SK-N-SH (cell line): ENCODE measurements around the gene RPL28. TPM values are rescaled to one million over a fixed set of nuclear protein-coding genes. Genes with fewer than 3 reads are reported as not detected.

Experiments used
- CTCF ChIA-PET: fragments of 300-600, 350-600 bp; formaldehyde crosslinking; extraction: SDS; loops from one replicate; lab custom pipeline; 2021; lab: Yijun Ruan, JAX
- POLR2A ChIA-PET: fragments of 350-600 bp; sonication (Branson Sonifier 250); formaldehyde crosslinking; extraction: SDS; loops from one replicate; lab custom pipeline; 2020; ENCODE audit warnings: antibody characterized with exemption, inconsistent platforms; lab: Yijun Ruan, JAX
- DNase-seq: peaks from one replicate; pipeline ENCODE4 v3.0.0; 2012
- H2AFZ ChIP-seq: fragments of 200-600 bp; sonication (generic); 2 replicates; pipeline ENCODE4 v1.8.1; 2016; ENCODE audit warnings: antibody characterized with exemption, mild to moderate bottlenecking, low read depth
- H3F3A ChIP-seq: fragments of 200-600 bp; sonication (generic); replicated peaks from 2 replicates; pipeline ENCODE3; 2016; ENCODE audit warnings: antibody characterized with exemption, mild to moderate bottlenecking; ENCODE audit not compliant: insufficient read depth
- H3K27ac ChIP-seq, 2 experiments: fragments of 200-500 bp in 1 of 2; fragments of 200-600 bp in 1 of 2; sonication (Bioruptor generic) in 1 of 2; sonication (generic), shearing (Covaris generic) in 1 of 2; 2 replicates each; pipeline versions ENCODE4 v1.5.1 to v1.6.1; 2014 to 2016; ENCODE audit warnings: low read depth in 2 of 2, inconsistent platforms in 1 of 2, low read length in 1 of 2, mild to moderate bottlenecking in 1 of 2, mixed read lengths in 1 of 2
- H3K27me3 ChIP-seq: fragments of 200-600 bp; sonication (generic), shearing (Covaris generic); 2 replicates; pipeline ENCODE4 v1.6.1; 2016; ENCODE audit warnings: mixed run types; ENCODE audit not compliant: insufficient read depth
- H3K36me3 ChIP-seq, 2 experiments: fragments of 200-500 bp in 1 of 2; fragments of 200-600 bp in 1 of 2; sonication (Bioruptor generic) in 1 of 2; sonication (generic) in 1 of 2; replicated peaks in 1 of 2; 2 replicates each; pipeline versions ENCODE3 to v1.5.1; 2014 to 2016; ENCODE audit warnings: low read length in 1 of 2, mild to moderate bottlenecking in 1 of 2; ENCODE audit not compliant: insufficient read depth in 2 of 2, control insufficient read depth in 1 of 2
- H3K4me1 ChIP-seq, 2 experiments: fragments of 200-500 bp in 1 of 2; fragments of 200-600 bp in 1 of 2; sonication (Bioruptor generic) in 1 of 2; sonication (generic), shearing (Covaris generic) in 1 of 2; 2 replicates each; pipeline versions ENCODE4 v1.5.1 to v1.6.1; 2014 to 2016; ENCODE audit warnings: low read depth in 1 of 2, low read length in 1 of 2, mixed run types in 1 of 2; ENCODE audit not compliant: insufficient read depth in 2 of 2, control insufficient read depth in 1 of 2
- H3K4me2 ChIP-seq: fragments of 200-600 bp; sonication (generic), shearing (Covaris generic); 2 replicates; pipeline ENCODE4 v1.6.1; 2017; ENCODE audit warnings: mixed run types
- H3K4me3 ChIP-seq, 2 experiments: fragments of 200-500 bp in 1 of 2; fragments of 200-600 bp in 1 of 2; sonication (Bioruptor generic) in 1 of 2; sonication (generic), shearing (Covaris generic) in 1 of 2; 2 replicates each; pipeline versions ENCODE4 v1.5.1 to v1.8.1; 2014 to 2016; ENCODE audit warnings: low read depth in 2 of 2, inconsistent platforms in 1 of 2, low read length in 1 of 2, mild to moderate bottlenecking in 1 of 2, mixed read lengths in 1 of 2, moderate library complexity in 1 of 2
- H3K79me2 ChIP-seq: fragments of 200-600 bp; sonication (generic); 2 replicates; pipeline ENCODE4 v1.8.1; 2017; ENCODE audit warnings: mild to moderate bottlenecking; ENCODE audit not compliant: insufficient read depth
- H3K9ac ChIP-seq: fragments of 200-600 bp; sonication (generic); 2 replicates; pipeline ENCODE4 v1.6.1; 2017; ENCODE audit warnings: mixed run types
- H3K9me2 ChIP-seq: fragments of 200-600 bp; sonication (generic); 2 replicates; pipeline ENCODE4 v1.6.1; 2017; ENCODE audit warnings: mixed run types
- H3K9me3 ChIP-seq: fragments of 200-600 bp; sonication (generic); 2 replicates; pipeline ENCODE4 v1.6.1; 2017; ENCODE audit warnings: mixed run types, mild to moderate bottlenecking, moderate library complexity
- H4K20me1 ChIP-seq: fragments of 200-600 bp; sonication (generic); 2 replicates; pipeline ENCODE4 v1.6.1; 2017; ENCODE audit warnings: mild to moderate bottlenecking, mixed run types; ENCODE audit not compliant: insufficient read depth
- FOXJ3 ChIP-seq: sonication (generic); formaldehyde crosslinking; IDR thresholded peaks from 2 replicates; pipeline ENCODE4 v1.5.1; 2020; ENCODE audit warnings: mild to moderate bottlenecking, missing genetic modification reagents
- FOXM1 ChIP-seq: IDR thresholded peaks from 2 replicates; pipeline ENCODE4 v1.4.0; 2012; ENCODE audit warnings: low read depth, mild to moderate bottlenecking
- GATA2 ChIP-seq: sonication (generic); formaldehyde crosslinking; IDR thresholded peaks from 2 replicates; pipeline ENCODE4 v1.5.0; 2020; ENCODE audit warnings: mild to moderate bottlenecking, missing genetic modification reagents
- JUND ChIP-seq: IDR thresholded peaks from 2 replicates; pipeline ENCODE4 v1.4.0; 2012
- MXI1 ChIP-seq: IDR thresholded peaks from 2 replicates; pipeline ENCODE4 v1.6.1; 2012; ENCODE audit warnings: mild to moderate bottlenecking, low read depth, low read length, improper control_type of control experiment
- NFIC ChIP-seq: IDR thresholded peaks from 2 replicates; pipeline ENCODE4 v1.4.0; 2012; ENCODE audit warnings: borderline replicate concordance
- RFX5 ChIP-seq: IDR thresholded peaks from 2 replicates; pipeline ENCODE4 v1.6.1; 2012; ENCODE audit warnings: mild to moderate bottlenecking, improper control_type of control experiment, low read length
- SIN3A ChIP-seq: IDR thresholded peaks from 2 replicates; pipeline ENCODE4 v1.6.1; 2012; ENCODE audit warnings: low read depth, mild to moderate bottlenecking, low read length, moderate library complexity, borderline replicate concordance
- YY1 ChIP-seq: IDR thresholded peaks from 2 replicates; pipeline ENCODE4 v1.4.0; 2012; ENCODE audit warnings: low read depth, mild to moderate bottlenecking
- WGBS: methylation state at CpG from one replicate; pipeline ENCODE4 v1.1.6; 2017; ENCODE audit warnings: low lambda C conversion rate; 5-methylcytosine and 5-hydroxymethylcytosine counted together
- polyA plus RNA-seq, 3 experiments: library from polyadenylated mRNA; depleted of rRNA; stranded (reverse); fragments of >200 nt; gene quantifications; 2 replicates each; pipeline ENCODE4 v1.2.3, GENCODE V29; 2012
- TF ChIP-seq, protein P1 (sequence below): IDR thresholded peaks from 2 replicates; pipeline ENCODE4 v1.4.0; 2012; ENCODE audit warnings: low read depth, borderline replicate concordance
- TF ChIP-seq, protein P2 (sequence below): IDR thresholded peaks from 2 replicates; pipeline ENCODE4 v1.4.0; 2012; ENCODE audit warnings: low read depth, borderline replicate concordance
- TF ChIP-seq, protein P3 (sequence below): IDR thresholded peaks from 2 replicates; pipeline ENCODE4 v1.6.1; 2012; ENCODE audit warnings: mild to moderate bottlenecking, low read depth, low read length, moderate library complexity

Gene RPL28
- polyA plus RNA-seq, 1 of the 3 experiments (the other 2 are of a cell fraction) = 2,368 TPM

DNA sequence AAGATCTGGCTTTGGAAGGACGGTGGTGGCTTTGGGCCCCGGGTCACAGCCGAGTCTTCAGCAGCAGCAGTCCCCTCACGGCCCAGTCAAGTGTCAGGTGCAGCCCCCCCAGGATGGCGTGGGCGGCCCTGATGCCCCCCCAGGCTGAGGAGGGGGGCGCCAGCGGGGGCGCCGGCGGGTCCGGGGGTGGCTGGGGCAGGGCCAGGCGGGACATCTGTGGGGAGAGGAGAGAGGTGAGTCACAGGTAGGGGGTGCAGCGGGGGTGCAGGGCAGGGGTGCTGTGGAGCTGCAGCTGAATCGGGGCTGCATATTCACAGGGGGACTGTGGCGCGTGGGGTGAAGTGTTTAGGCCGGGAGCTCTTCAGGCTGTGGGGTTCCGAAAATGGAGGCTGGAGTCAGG lies 19.8 kb upstream of the RPL28 start:
- H4K20me1 ChIP-seq = no peaks in the 10 kb centered on the region

More for the DNA sequence above, 19.8 kb upstream of the RPL28 start:
- Histone ChIP-seq H3K9me3 (no peaks in the 10 kb centered on the region), H3K4me2 (no peak overlapping the region), H2AFZ (no peak overlapping the region), H3K9ac (no peak overlapping the region), H3K27ac (no peak overlapping the region), H3K4me1 (peaks cover 5 to 13% of the 10 kb centered on the region in 2 experiments; a peak in 1 of 4 replicates), H3F3A (peaks cover 13% of the 10 kb centered on the region), H3K27me3 (no peaks in the 10 kb centered on the region), H3K79me2 (peaks cover 14% of the 10 kb centered on the region), H3K4me3 (no peak overlapping the region), H3K36me3 (peaks cover 0 to 4% of the 10 kb centered on the region in 2 experiments), H3K9me2 (no peaks in the 10 kb centered on the region)
- TF ChIP-seq, protein P1, sequence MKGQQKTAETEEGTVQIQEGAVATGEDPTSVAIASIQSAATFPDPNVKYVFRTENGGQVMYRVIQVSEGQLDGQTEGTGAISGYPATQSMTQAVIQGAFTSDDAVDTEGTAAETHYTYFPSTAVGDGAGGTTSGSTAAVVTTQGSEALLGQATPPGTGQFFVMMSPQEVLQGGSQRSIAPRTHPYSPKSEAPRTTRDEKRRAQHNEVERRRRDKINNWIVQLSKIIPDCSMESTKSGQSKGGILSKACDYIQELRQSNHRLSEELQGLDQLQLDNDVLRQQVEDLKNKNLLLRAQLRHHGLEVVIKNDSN = no peak
- no peak for TF ChIP-seq FOXJ3 (CRISPR knock-in tag)
- no peak for TF ChIP-seq GATA2 (CRISPR knock-in tag)
- TF ChIP-seq YY1 = no peak
- no peak for TF ChIP-seq FOXM1
- no peak for TF ChIP-seq MXI1
- TF ChIP-seq, protein P2, sequence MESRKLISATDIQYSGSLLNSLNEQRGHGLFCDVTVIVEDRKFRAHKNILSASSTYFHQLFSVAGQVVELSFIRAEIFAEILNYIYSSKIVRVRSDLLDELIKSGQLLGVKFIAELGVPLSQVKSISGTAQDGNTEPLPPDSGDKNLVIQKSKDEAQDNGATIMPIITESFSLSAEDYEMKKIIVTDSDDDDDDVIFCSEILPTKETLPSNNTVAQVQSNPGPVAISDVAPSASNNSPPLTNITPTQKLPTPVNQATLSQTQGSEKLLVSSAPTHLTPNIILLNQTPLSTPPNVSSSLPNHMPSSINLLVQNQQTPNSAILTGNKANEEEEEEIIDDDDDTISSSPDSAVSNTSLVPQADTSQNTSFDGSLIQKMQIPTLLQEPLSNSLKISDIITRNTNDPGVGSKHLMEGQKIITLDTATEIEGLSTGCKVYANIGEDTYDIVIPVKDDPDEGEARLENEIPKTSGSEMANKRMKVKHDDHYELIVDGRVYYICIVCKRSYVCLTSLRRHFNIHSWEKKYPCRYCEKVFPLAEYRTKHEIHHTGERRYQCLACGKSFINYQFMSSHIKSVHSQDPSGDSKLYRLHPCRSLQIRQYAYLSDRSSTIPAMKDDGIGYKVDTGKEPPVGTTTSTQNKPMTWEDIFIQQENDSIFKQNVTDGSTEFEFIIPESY = no peak
- TF ChIP-seq RFX5 = no peak
- TF ChIP-seq SIN3A = no peak
- TF ChIP-seq NFIC = no peak
- TF ChIP-seq, protein P3, sequence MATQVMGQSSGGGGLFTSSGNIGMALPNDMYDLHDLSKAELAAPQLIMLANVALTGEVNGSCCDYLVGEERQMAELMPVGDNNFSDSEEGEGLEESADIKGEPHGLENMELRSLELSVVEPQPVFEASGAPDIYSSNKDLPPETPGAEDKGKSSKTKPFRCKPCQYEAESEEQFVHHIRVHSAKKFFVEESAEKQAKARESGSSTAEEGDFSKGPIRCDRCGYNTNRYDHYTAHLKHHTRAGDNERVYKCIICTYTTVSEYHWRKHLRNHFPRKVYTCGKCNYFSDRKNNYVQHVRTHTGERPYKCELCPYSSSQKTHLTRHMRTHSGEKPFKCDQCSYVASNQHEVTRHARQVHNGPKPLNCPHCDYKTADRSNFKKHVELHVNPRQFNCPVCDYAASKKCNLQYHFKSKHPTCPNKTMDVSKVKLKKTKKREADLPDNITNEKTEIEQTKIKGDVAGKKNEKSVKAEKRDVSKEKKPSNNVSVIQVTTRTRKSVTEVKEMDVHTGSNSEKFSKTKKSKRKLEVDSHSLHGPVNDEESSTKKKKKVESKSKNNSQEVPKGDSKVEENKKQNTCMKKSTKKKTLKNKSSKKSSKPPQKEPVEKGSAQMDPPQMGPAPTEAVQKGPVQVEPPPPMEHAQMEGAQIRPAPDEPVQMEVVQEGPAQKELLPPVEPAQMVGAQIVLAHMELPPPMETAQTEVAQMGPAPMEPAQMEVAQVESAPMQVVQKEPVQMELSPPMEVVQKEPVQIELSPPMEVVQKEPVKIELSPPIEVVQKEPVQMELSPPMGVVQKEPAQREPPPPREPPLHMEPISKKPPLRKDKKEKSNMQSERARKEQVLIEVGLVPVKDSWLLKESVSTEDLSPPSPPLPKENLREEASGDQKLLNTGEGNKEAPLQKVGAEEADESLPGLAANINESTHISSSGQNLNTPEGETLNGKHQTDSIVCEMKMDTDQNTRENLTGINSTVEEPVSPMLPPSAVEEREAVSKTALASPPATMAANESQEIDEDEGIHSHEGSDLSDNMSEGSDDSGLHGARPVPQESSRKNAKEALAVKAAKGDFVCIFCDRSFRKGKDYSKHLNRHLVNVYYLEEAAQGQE = no peak
- TF ChIP-seq JUND = no peak
- 98% methylated on average over 10 of the region's 19 CpGs for WGBS
- POLR2A ChIA-PET = no interaction called here
- CTCF ChIA-PET = no interaction called here
- no peak for DNase-seq
